HL-60 (cell line): ENCODE measurements around the gene SLC16A12.

ENCODE experiments used
- GABPA ChIP-seq: IDR thresholded peaks from 2 replicates; pipeline ENCODE4 v1.6.1; 2012; ENCODE audit warnings: low read depth
- POLR2AphosphoS5 ChIP-seq: IDR thresholded peaks from 2 replicates; pipeline ENCODE4 v1.6.1; 2012; ENCODE audit warnings: low read depth
- SPI1 ChIP-seq: IDR thresholded peaks from 2 replicates; pipeline ENCODE4 v1.6.1; 2012; ENCODE audit warnings: low read depth, mild to moderate bottlenecking, borderline replicate concordance
- TF ChIP-seq, protein P1 (sequence below): IDR thresholded peaks from one replicate; pipeline ENCODE4 v1.5.1; 2011; ENCODE audit warnings: low read length, control low read depth, inconsistent platforms; ENCODE audit not compliant: insufficient read depth

DNA sequence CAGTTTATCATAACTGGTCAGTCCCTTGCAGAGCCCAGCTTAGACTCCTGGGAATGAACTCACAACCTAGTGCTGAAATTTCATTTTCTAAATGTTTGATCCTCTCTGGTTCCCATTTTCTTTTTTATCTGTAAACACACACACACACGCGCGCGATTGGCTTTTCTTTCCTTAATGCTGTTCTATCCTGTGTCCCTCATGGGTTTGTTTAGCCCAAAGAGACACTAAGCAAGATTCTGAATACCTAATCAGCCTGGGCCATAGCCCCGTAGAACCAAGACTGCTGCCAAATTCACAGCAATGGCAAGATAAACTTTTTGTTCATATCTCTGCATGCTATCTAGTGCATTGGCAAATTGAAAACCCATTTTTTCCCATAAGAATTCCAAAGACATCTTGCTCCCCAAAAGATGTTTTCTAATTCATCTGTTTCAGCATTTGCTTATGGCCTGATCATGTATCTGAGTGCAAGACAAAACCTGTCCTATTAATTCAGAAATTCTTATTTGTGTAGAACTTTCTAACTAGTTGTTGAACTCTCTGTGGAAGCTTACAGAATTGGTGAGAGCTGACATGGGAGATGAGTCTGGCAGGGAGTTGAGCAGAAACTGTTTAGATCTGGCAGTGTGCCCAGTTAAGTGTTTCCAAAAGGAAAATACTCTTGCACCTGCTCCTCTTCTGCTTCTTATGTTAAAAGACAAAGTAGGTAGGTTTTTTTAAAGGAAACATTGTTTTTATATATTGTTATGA is 144.7 kb downstream of the SLC16A12 start:
- TF ChIP-seq POLR2AphosphoS5 (no peak), SPI1 (no peak), GABPA (no peak)
- TF ChIP-seq, protein P1, sequence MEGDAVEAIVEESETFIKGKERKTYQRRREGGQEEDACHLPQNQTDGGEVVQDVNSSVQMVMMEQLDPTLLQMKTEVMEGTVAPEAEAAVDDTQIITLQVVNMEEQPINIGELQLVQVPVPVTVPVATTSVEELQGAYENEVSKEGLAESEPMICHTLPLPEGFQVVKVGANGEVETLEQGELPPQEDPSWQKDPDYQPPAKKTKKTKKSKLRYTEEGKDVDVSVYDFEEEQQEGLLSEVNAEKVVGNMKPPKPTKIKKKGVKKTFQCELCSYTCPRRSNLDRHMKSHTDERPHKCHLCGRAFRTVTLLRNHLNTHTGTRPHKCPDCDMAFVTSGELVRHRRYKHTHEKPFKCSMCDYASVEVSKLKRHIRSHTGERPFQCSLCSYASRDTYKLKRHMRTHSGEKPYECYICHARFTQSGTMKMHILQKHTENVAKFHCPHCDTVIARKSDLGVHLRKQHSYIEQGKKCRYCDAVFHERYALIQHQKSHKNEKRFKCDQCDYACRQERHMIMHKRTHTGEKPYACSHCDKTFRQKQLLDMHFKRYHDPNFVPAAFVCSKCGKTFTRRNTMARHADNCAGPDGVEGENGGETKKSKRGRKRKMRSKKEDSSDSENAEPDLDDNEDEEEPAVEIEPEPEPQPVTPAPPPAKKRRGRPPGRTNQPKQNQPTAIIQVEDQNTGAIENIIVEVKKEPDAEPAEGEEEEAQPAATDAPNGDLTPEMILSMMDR = no peak
